SK-N-SH treated with all-trans-retinoic acid at 6 μM for 48 hours (cell line): ENCODE results near the gene OSBPL1A.
A peak's percentile ranks its signal among the peaks of the same experiment; 100 is the strongest.

Experiments
- ATAC-seq: fragments of 200-7000 bp; cut with Tn5 transposase; 3 replicates; pipeline ENCODE4 v1.9.1; 2020; ENCODE audit warnings: mild to moderate bottlenecking, moderate library complexity
- ARNTL ChIP-seq: fragments of 450-650 bp; formaldehyde crosslinking; IDR thresholded peaks from 2 replicates; pipeline ENCODE4 v1.5.0; 2020; ENCODE audit warnings: low read depth, mild to moderate bottlenecking, moderate library complexity, borderline replicate concordance
- BACH2 ChIP-seq: fragments of 250-450 bp; sonication (Bioruptor Pico); IDR thresholded peaks from 2 replicates; pipeline ENCODE4 v1.9.0; 2021; ENCODE audit warnings: mild to moderate bottlenecking, borderline replicate concordance
- CREB5 ChIP-seq: fragments of 250-450 bp; sonication (Bioruptor Pico); IDR thresholded peaks from 2 replicates; pipeline ENCODE4 v1.5.1; 2020; ENCODE audit warnings: low read depth, mild to moderate bottlenecking, moderate library complexity
- CSDC2 ChIP-seq: fragments of 250-450 bp; sonication (Bioruptor Pico); IDR thresholded peaks from 2 replicates; pipeline ENCODE4 v1.5.0; 2020; ENCODE audit warnings: mild to moderate bottlenecking, moderate library complexity
- CSRNP3 ChIP-seq: fragments of 250-450 bp; sonication (Bioruptor Pico); IDR thresholded peaks from 2 replicates; pipeline ENCODE4 v1.5.1; 2021; ENCODE audit warnings: mild to moderate bottlenecking, moderate library complexity
- ESRRG ChIP-seq: fragments of 250-450 bp; sonication (Bioruptor Pico); IDR thresholded peaks from 2 replicates; pipeline ENCODE4 v1.6.1; 2021; ENCODE audit warnings: mild to moderate bottlenecking
- GLIS3 ChIP-seq: fragments of 250-450 bp; sonication (Bioruptor Pico); IDR thresholded peaks from 2 replicates; pipeline ENCODE4 v1.5.0; 2020; ENCODE audit warnings: mild to moderate bottlenecking, moderate library complexity
- ISL1 ChIP-seq: fragments of 250-450 bp; sonication (Bioruptor Pico); IDR thresholded peaks from 2 replicates; pipeline ENCODE4 v2.1.2; 2022; ENCODE audit warnings: mild to moderate bottlenecking, moderate library complexity
- OSR1 ChIP-seq: fragments of 250-450 bp; sonication (Bioruptor Pico); IDR thresholded peaks from 2 replicates; pipeline ENCODE4 v1.8.0; 2022; ENCODE audit warnings: moderate library complexity, mild to moderate bottlenecking, inconsistent platforms
- PATZ1 ChIP-seq: fragments of 250-450 bp; sonication (Bioruptor Pico); IDR thresholded peaks from 2 replicates; pipeline ENCODE4 v1.8.0; 2020; ENCODE audit warnings: mild to moderate bottlenecking, moderate library complexity, borderline replicate concordance
- POU6F1 ChIP-seq: fragments of 250-450 bp; sonication (Bioruptor Pico); IDR thresholded peaks from 2 replicates; pipeline ENCODE4 v1.8.0; 2021; ENCODE audit warnings: low read depth, mild to moderate bottlenecking, moderate library complexity, borderline replicate concordance
- PPARA ChIP-seq: fragments of 250-450 bp; sonication (Bioruptor Pico); IDR thresholded peaks from 2 replicates; pipeline ENCODE4 v1.5.0; 2020; ENCODE audit warnings: mild to moderate bottlenecking, borderline replicate concordance
- RARB ChIP-seq: fragments of 250-450 bp; sonication (Bioruptor Pico); IDR thresholded peaks from 2 replicates; pipeline ENCODE4 v1.8.0; 2021; ENCODE audit warnings: mild to moderate bottlenecking, moderate library complexity
- SNAI2 ChIP-seq: fragments of 250-450 bp; sonication (Bioruptor Pico); IDR thresholded peaks from 2 replicates; pipeline ENCODE4 v1.5.0; 2020; ENCODE audit warnings: mild to moderate bottlenecking, moderate library complexity
- TCF4 ChIP-seq: fragments of 250-450 bp; sonication (Bioruptor Pico); IDR thresholded peaks from 2 replicates; pipeline ENCODE4 v1.8.0; 2021; ENCODE audit warnings: mild to moderate bottlenecking, moderate library complexity, borderline replicate concordance
- TOX ChIP-seq: fragments of 250-450 bp; sonication (Bioruptor Pico); IDR thresholded peaks from 2 replicates; pipeline ENCODE4 v1.8.0; 2021; ENCODE audit warnings: mild to moderate bottlenecking, moderate library complexity, borderline replicate concordance
- TSHZ2 ChIP-seq: fragments of 250-450 bp; sonication (Bioruptor Pico); IDR thresholded peaks from 2 replicates; pipeline ENCODE4 v1.5.0; 2020; ENCODE audit warnings: mild to moderate bottlenecking, moderate library complexity
- ZC3H10 ChIP-seq: fragments of 250-450 bp; sonication (Bioruptor Pico); IDR thresholded peaks from 2 replicates; pipeline ENCODE4 v1.5.1; 2021; ENCODE audit warnings: mild to moderate bottlenecking, moderate library complexity
- ZFP3 ChIP-seq: fragments of 250-450 bp; sonication (Bioruptor Pico); IDR thresholded peaks from 2 replicates; pipeline ENCODE4 v1.5.0; 2020; ENCODE audit warnings: mild to moderate bottlenecking, moderate library complexity
- ZFP30 ChIP-seq: fragments of 450-650 bp; formaldehyde crosslinking; IDR thresholded peaks from 2 replicates; pipeline ENCODE4 v1.5.0; 2022; ENCODE audit warnings: mild to moderate bottlenecking, moderate library complexity
- ZNF565 ChIP-seq: fragments of 450-650 bp; formaldehyde crosslinking; conservative IDR thresholded peaks from 2 replicates; pipeline ENCODE4 v1.5.0; 2020; ENCODE audit warnings: low read depth, mild to moderate bottlenecking, moderate library complexity
- ZNF70 ChIP-seq: fragments of 450-650 bp; formaldehyde crosslinking; IDR thresholded peaks from 2 replicates; pipeline ENCODE4 v1.5.0; 2020; ENCODE audit warnings: mild to moderate bottlenecking, moderate library complexity
- ZNF8 ChIP-seq: fragments of 450-650 bp; formaldehyde crosslinking; IDR thresholded peaks from 2 replicates; pipeline ENCODE4 v1.5.0; 2020; ENCODE audit warnings: mild to moderate bottlenecking, moderate library complexity

Gene OSBPL1A

GRCh38 chr18:24271381-24272228, 126.0 kb downstream of the OSBPL1A start:
- peak; percentile 88 for ATAC-seq
- TF ChIP-seq ARNTL (CRISPR knock-in tag) = no peak
- TF ChIP-seq PATZ1 (CRISPR knock-in tag) = no peak
- no peak for TF ChIP-seq POU6F1 (CRISPR knock-in tag)
- no peak for TF ChIP-seq ZNF8 (CRISPR knock-in tag)
- TF ChIP-seq ISL1 (CRISPR knock-in tag) = no peak
- TF ChIP-seq PPARA (CRISPR knock-in tag) = no peak
- TF ChIP-seq TSHZ2 (CRISPR knock-in tag) = no peak
- no peak for TF ChIP-seq SNAI2
- no peak for TF ChIP-seq ZNF565 (CRISPR knock-in tag)
- no peak for TF ChIP-seq CREB5 (CRISPR knock-in tag)
- no peak for TF ChIP-seq ESRRG
- TF ChIP-seq ZFP3 (CRISPR knock-in tag) = no peak
- no peak for TF ChIP-seq CSDC2 (CRISPR knock-in tag)
- TF ChIP-seq ZC3H10 (CRISPR knock-in tag) = no peak
- TF ChIP-seq ZFP30 = no peak
- no peak for TF ChIP-seq TCF4 (CRISPR knock-in tag)
- no peak for TF ChIP-seq BACH2 (CRISPR knock-in tag)
- TF ChIP-seq TOX (CRISPR knock-in tag) = no peak
- no peak for TF ChIP-seq RARB (CRISPR knock-in tag)

- peak; percentile 75 for ATAC-seq
- TF ChIP-seq CREB5 (CRISPR knock-in tag) (no peak), RARB (CRISPR knock-in tag) (no peak), ZNF70 (CRISPR knock-in tag) (no peak), ZC3H10 (CRISPR knock-in tag) (no peak), POU6F1 (CRISPR knock-in tag) (no peak), CSDC2 (CRISPR knock-in tag) (no peak), GLIS3 (CRISPR knock-in tag) (no peak), PPARA (CRISPR knock-in tag) (no peak), ARNTL (CRISPR knock-in tag) (no peak), PATZ1 (CRISPR knock-in tag) (no peak), BACH2 (CRISPR knock-in tag) (no peak), OSR1 (CRISPR knock-in tag) (no peak), TCF4 (CRISPR knock-in tag) (no peak), ZNF565 (CRISPR knock-in tag) (no peak), CSRNP3 (CRISPR knock-in tag) (no peak), ESRRG (no peak), ZNF8 (CRISPR knock-in tag) (no peak), ZFP30 (no peak), TOX (CRISPR knock-in tag) (no peak)
Measured at GRCh38 chr18:24270937-24271380, 126.7 kb downstream of the OSBPL1A start.
